Cortex of kidney (tissue), 1 donor: ENCODE measurements around the gene PERP.
"Not testable (repeated sequence)": the region's sequence is repeated elsewhere in the genome, so short reads cannot be mapped to it uniquely, and the experiment has no call there.

ENCODE experiments used
- DNase-seq: peaks from one replicate; lab custom pipeline; 2025; lab: John Stamatoyannopoulos, UW

Gene PERP

DNA sequence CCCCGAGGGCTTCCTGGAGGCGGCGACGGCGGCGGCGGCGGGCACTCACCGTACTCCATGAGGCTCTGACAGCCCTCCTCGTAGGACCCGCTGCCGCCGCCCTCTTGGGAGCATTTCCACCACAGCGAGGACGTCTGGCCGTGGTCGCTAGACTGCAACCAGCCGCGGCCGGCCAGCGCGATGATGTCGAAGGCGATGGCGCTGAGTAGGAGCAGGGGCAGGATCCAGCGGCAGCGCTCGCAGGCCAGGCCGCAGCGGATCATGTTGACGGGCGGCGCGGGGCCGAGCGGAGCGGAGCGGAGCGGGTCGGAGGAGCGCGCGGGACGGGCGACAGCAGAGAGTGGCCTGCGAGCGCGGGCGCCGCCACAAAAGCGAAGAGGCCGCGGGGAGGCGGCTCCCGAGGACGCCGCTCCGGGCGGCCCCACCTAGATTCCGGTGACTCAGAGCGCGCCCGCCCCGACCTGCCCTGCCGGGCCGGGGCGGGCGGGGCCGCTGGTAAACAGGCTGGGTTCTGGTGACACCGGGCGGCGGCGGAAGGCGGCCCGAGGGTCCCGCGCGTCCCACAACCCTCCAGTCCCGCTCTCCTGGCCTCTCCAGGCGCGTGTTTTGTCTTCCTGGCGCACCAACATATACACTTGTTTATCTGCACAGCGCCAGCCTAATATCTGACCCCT is at the start of gene PERP:
TSS of gene PERP (minus strand) at position 342 of the 674 bp plus-strand sequence. CDS start at position 263, 79 bp downstream.
- DNase-seq, result peak; percentile 12

- DNase-seq, result no peak
Observed at GRCh38 chr6:138155443-138155842, 48.2 kb upstream of the PERP start.

- no peak for DNase-seq
Observed at GRCh38 chr6:138146544-138146943, 39.3 kb upstream of the PERP start.

GRCh38 chr6:138145402-138145801 is 38.2 kb upstream of the PERP start:
- no peak for DNase-seq

DNA sequence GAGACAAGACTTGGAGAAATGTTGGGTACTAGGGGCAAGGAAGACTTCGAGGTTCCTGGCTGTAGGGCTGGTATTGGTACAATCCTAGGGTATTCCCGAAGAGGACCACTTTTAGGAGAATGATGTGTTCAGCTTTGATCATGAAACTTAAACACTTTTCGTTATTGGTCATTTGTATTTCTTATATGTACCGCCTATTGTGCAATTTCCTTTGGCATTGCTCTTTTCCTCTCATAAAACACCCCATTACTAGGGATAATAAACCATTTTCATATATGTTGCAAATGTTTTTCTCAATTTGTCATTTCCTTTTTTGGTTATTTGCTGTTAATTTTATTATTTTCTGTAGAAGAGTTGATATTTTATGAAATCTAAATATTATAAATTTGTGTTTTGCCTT is 35.6 kb upstream of the PERP start:
- DNase-seq, result no peak

- DNase-seq, result no peak
Observed at GRCh38 chr6:138129190-138129589, 22.0 kb upstream of the PERP start.

DNA sequence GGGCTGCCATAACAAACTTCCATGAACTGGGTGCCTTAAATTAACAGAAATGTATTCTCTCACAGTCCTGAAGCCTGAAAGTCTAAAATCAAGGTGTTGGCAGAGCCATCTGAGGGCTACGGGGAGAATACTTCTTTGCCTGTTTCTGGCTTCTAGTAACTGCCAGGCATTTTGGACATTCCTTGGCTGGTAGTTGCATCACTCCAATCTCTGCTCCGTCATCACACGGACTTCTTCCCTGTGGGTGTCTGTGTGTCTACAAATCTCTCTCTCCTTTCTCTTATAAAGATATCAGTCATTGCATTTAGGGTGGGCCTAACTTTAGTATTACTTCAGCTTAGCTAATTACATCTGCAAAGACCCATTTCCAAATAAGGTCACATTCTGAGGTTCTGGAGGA is 20.9 kb upstream of the PERP start:
- DNase-seq, result no peak

DNA sequence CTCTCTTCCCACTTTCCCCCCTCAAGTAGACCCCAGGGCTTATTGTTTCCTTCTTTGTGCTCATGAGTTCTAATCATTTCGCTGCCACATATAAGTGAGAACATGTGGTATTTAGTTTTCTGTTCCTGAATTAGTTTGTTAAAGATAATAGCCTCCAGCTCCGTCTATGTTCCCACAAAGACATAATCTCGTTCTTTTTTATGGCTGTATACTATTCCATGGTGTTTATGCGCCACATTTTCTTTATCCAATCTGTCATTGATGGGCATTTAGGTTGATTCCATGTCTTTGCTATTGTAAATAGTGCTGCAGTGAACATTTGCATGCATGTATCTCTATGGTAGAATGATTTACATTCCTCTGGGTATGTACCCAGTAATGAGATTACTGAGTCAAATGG is 16.9 kb upstream of the PERP start:
- DNase-seq, result no peak

DNA sequence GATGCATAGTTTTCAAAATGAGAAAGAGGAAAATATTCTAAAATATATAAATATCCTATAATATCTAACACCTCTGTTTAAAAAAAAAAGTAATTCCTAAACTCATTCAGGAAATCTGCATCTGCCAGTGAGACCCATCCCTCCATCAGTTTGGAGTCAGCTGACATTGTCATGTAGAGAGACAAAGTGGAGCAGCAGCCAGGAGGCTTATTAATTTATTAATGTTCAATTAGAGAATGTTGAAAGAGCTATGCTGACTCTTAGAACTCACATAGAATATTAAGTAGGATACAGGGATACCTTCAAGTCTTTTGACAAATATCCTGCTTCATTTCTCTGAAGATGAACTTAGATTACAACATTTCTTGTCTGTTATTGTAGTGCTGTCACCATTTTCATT is 12.8 kb upstream of the PERP start:
- DNase-seq, result no peak

DNA sequence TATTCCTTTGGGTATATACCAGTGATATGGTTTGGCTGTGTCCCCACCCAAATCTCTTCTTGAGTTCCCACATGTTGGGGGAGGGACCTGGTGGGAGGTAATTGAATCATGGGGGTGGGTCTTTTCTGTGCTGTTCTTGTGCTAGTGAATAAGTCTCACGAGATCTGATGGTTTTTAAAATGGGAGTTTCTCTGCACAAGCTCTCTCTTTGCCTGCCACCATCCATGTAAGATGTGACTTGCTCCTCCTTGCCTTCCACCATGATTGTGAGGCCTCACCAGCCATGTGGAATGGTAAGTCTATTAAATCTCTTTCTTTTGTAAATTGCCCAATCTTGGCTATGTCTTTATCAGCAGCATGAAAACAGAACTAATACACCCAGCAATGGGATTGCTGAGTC is 12.0 kb upstream of the PERP start:
- not testable (repeated sequence) for DNase-seq

DNA sequence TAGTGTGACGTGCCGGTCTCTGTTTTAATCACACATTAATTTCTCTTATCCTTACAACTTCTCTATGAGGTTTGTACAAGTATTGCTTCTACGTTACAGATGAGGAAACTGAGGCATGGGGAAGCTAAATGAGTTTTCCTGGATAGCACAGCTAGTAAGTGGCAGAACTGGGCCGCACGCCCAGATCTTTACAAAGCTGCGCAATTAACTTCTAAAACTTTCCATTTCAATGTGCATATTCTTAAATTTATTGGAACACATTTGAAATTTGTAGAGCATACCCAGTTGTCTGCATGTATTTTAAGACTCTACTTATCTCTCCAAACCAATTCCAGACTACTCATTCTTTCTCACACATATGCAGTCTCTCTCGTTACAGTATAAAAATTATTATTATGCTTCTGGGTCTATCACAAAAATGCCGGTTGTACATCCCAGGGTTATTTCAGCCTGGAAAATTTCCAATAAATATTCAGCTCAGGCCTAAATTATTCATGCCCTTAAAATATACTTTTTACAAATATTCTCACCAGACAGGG is 10.2 kb upstream of the PERP start:
- no peak for DNase-seq

DNA sequence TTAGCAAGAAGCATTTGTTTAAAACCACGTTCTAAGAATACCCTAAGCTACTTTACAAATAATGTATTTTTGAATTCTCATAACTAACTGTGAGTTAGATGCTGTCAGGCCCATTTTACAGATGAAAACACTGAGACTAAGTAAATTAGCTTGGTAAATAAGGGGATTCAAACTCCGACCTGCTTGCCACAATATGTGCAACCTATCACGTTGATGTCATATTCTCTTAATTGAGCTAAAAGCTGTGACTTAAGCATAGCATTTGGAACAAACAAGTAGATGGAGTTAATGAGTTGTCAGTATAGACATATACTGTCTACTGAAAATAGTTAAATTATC is 9.4 kb upstream of the PERP start:
- no peak for DNase-seq

DNA sequence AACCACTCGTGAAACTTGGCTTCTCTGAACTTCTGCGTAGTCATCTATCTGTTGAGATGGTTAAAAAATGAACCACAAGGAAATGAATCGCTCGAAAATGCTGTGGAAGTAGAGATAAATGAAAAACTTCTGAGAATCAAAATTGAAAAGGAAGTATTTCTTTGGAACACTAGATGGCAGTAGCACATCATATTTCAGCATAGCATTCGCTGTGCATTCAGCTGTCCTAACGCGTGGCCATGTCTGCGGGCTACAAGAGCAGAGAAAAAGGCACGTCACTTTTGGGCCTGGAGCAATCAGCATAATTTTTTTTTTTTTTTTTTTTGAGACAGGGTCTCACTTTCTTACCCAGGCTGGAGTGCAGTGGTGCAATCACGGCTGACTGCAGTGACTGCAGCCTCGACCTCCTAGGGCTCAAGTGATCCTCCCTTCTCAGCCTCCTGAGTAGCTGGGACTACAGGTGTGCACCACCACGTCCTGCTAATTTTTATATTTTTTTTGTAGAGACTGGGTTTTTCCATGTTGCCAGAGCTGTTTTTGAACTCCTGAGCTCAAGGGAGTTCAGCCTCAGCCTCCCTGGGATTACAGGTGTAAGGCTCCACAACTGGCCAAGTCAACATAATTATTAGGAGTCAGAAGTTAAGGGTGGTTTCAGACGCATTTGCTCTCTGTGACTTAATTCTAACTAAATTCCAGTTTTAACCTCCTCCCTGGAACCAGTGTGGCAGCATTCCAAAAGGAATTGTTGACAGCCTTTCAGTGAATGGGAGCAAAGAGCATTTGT is 8.8 kb upstream of the PERP start:
- DNase-seq, result no peak

DNA sequence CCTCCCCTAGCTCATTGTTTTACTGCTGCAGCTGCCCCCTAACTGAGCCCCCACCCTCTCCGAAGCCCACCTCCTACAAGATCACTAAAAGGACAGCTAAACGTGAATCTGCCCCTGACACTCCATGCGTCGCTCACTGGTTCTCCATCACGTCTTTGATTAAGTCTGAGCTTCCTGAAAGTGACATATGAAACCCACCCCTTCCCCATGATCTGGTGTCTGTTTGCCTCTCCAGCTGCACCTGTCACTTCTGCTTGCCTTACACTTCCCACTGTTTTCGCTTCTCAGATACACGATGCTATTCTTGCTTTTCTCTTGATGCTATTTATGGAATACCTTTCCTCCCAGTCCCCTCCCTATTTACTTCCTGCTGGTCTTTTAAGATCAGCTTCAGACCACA is 8.0 kb upstream of the PERP start:
- no peak for DNase-seq

- no peak for DNase-seq
Observed at GRCh38 chr6:138113588-138114210, 6.5 kb upstream of the PERP start.

- no peak for DNase-seq
Observed at GRCh38 chr6:138110229-138110628, 3.0 kb upstream of the PERP start.

DNA sequence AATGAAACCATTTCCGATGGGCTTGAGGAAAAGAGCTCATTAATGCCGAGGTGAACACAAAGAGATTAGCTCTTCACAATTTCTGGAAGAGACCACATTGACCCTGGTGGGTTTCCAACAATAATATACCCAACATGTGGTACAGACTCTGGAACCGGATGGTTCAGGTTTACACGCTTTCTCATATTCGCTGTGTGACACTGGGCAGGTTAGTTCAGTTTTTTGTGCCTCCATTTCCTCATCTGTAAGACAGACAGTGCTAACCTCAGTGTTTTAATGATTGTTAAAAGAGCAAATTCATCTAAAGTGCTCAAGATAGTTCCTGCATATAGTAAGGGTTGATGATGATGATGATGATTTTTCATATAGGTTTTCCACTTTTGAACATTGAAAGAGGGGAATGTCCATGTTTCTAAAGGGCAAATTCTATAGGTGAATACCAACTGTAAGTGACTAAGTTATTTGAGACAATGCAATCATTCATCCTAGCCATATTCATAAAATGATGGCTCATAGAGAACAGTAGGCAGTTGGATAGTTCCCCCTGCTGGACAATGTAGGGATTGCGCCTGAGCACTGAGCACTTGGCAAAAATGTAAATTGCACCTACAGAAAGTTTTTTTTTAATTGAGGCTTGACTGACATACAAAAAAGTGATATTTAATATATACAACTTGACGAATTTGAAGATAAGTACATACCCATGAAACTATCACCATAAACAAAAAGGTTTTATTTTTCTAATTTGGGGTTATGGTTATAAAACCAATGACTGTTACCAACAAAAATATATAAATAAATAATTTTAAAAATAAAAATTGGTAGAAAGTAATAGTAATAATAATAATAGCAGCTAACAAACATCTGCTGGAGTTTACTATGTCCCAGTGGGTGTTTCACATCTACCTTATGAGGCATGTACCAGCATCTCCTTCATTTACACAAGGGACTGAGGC is 2.1 kb upstream of the PERP start:
- no peak for DNase-seq

GRCh38 chr6:138107752-138108592 is 753 bp upstream of the PERP start:
- DNase-seq, result no peak

DNA sequence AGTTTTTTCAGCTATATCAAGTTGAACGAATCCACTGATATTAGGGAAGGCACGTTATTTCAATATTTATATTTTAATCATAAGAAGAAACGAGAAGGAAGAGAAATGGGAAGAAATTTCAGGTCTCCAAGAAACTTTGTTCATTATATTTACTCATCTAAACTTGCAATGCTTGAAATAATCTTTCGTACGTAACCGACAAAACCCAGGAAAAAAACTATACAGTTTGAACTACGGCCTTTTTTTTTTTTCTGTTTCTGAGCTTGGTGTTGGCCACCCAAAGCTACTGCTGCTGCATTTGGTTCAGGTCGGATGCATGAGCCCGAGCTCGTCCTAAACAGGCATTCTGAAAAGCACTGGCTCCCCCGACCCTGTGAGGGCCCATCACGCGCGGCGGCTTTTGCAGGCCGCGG is 548 bp downstream of the PERP start:
- DNase-seq, result no peak

DNA sequence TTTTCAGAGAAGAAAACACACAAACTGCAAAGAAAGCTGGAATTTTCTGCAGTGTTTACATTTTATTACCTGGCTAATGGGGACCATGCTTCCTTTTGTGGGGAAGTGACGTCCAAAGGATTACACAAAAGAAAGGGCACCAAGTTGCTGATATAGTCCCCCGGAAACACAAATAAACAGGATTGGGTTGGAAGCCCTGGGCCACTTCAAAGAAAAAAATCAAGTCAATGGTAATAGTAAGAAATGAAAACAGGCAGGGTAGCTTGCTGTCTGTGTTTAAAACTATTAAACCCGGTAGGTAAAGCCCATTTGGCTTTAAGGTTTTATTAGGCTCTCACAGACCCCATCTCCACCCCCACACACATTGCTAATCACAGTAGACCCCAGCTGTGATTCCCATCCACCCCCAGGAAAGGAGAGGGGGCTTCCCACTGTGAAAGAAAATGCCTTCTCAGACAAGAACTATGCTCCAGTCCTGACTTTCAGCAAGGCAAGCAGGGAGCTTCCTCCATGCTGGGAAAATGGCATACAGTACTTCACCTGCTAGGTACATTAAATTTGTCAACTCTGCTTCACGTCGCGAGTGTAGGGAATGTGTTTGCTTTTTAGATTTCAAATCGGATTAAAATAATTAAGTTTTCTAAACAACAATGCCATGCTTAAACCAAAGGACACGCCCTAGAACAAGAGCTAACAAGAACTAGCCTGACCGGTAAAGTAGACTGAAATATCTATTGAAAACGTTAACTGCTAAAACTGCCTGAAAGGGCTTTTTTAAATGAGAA is 1.1 kb downstream of the PERP start:
- DNase-seq, result no peak
